AG10803 (cell line): Measurements from ENCODE around the gene N4BP2L2.

Experiments used
- DNase-seq: peaks from one replicate; pipeline ENCODE4 v3.0.0; 2010; ENCODE audit warnings: low read depth
- H3K4me3 ChIP-seq: 2 replicates; pipeline ENCODE4 v1.5.1; 2011; ENCODE audit warnings: mild to moderate bottlenecking, low read length, control low read depth
- CTCF ChIP-seq: conservative IDR thresholded peaks from 2 replicates; pipeline ENCODE4 v1.5.1; 2011; ENCODE audit warnings: mild to moderate bottlenecking, low read length, control low read depth, inconsistent platforms

The N4BP2L2 gene

DNA sequence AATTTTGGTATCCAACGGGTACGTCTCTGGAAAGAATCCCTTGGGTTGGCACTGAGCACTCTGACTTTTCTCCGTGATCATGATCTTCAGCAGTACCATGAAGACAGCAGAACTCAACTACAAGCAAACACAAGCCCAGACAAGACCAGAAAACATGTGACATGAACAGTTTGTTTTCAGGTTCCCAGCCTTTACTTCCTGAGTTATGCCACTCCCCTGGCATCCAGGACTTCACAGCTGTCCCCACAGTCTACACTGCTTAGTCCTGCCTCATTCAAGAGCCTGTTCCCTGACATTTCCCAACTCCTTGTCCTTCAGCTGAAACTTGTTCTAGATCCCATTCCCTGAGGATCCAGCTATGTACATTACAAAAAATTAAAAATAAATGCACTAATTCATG, 105.7 kb downstream of the N4BP2L2 start:
- no peak for TF ChIP-seq CTCF
- DNase-seq, result no peak
- no peak overlapping the region for H3K4me3 ChIP-seq

DNA sequence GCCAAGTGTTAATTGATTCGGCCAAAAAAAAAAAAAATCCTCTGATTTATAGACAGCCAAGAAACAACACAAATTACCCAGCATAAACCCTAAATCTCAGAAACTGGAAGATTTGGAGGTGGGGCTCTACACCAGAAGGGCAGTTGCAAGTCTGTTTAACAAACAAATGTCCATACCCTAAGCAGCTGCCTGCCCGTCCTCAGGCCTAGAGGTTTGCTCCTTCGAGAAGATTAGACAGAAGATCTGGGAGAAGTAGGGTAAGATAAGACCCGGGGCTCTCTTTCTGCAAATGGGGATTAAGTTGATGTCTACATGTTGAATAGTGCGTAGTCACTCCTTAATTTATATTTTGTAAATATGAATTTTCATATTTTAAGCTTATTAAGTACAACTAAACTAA, 107.2 kb downstream of the N4BP2L2 start:
- TF ChIP-seq CTCF, result no peak
- no peak overlapping the region for H3K4me3 ChIP-seq
- no peak for DNase-seq

GRCh38 chr13:32430018-32430747, 108.4 kb downstream of the N4BP2L2 start:
- DNase-seq, result no peak
- H3K4me3 ChIP-seq, result no peak overlapping the region
- TF ChIP-seq CTCF, result no peak

GRCh38 chr13:32429433-32429909, 109.1 kb downstream of the N4BP2L2 start:
- TF ChIP-seq CTCF, result no peak
- no peak for DNase-seq
- no peak overlapping the region for H3K4me3 ChIP-seq

DNA sequence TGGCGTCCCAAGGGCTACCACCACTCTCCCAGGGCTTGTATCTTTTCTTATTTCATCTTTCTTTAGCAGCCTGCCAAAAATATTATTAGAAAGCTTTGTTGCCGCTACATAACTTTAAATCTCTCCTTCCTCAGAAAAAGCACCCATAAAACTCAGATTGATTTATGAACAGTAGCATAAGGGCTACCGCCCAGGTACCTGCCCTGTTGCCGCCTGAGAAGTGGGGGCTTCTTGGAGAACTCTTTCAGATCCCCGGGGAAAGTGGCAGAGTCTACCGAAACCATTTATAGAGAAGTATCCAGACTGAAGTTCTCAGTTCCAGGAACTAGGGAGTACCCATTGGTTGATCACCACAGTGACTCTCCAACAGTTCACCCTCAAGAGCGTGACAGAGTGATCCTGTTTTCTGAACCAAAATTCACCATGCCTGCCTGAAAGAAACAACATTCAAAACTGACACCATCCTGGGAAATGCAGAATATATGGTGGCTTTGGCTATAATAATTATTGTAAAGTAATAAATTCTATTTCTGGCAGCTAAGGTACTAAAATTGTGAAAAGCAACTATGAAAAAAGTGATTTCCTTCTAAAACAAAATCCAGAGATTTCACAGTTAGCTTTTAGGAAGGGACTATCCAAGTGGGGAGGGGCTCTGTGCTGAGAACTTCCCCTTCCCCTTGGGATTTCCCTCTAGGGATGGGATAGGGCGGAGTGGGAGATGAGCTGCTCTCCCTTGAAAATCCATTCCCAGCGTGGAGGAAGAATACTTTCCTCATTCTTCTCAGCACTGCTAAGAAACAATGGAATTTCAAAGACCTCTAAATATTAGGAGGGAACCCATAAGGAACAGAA, 109.8 kb downstream of the N4BP2L2 start:
- no peak for TF ChIP-seq CTCF
- DNase-seq, result no peak
- peak overlapping the region; percentile 65 for H3K4me3 ChIP-seq

- H3K4me3 ChIP-seq, result peak within 1 kb of the TSS; percentile 65
- TF ChIP-seq CTCF, result no peak
- peak; percentile 31 for DNase-seq
Measured at GRCh38 chr13:32427852-32428580, 110.6 kb downstream of the N4BP2L2 start, which contains the start of gene N4BP2L1. N4BP2L1 (minus strand) TSS chr13:32428130; CDS start chr13:32428082, 48 bp downstream.
